CD4-positive, alpha-beta T cell treated with Interleukin-6 for 4 hours (primary cell): ENCODE data around the gene NGDN.
"Not testable (repeated sequence)": the region's sequence is repeated elsewhere in the genome, so short reads cannot be mapped to it uniquely, and the experiment has no call there.

ENCODE experiments used
- DNase-seq: peaks from one replicate; pipeline ENCODE4 v3.0.0-alpha.2; 2020; ENCODE audit warnings: mixed read lengths

The NGDN gene

GRCh38 chr14:23439107-23439835, 30.2 kb upstream of the NGDN start:
- no peak for DNase-seq

DNA sequence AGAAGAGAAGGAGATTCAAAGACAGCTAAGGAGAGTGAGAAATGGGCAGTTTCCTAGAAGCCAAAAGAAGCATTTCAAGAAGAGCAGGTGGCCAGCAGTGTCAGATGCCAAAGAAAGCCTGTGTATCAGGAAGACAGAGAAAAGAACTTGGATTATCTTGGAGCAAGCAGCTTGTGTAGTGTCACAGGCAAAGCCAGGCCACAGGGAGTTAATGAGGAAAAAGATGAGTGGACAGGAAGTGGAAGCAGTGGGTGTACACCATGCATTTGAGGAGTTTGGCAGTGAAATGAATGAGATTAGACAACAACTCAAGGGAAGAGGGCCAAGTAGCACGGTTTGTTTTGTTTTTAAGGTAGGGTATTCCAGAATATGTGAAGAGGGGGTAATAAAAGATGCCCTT, 28.4 kb upstream of the NGDN start:
- DNase-seq: no peak

DNA sequence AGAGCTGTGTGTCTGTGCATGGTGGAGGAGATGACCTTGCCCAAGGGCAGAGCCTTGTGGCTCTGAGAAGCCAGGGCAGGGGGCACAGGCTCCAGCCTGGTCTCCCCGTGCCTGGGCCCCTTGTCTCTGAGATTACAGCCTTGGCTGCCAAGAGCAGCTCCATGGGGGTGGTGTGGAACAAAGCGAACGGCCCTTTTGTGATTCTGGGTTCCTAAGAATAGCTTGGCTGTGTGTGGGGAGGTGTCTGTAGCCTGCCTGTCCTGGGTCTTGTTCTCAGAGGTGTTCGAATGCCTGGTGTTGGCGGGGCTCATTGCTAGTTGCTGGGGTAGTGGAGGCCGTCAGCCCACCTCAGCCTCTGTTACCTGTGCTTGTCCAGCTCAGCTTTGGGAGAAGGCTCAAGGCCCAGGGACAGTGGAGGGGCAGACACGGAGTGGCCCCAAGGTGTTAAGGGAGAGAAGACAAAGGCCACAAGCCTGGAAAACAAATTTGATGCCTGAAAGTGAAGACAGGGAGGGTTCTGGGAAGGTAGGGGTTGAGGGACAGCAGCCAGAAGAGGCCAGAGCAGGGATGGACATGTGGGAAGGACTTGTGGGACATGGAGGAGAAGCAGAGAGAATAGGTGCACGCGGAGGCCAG, 26.7 kb upstream of the NGDN start:
- DNase-seq: no peak

DNA sequence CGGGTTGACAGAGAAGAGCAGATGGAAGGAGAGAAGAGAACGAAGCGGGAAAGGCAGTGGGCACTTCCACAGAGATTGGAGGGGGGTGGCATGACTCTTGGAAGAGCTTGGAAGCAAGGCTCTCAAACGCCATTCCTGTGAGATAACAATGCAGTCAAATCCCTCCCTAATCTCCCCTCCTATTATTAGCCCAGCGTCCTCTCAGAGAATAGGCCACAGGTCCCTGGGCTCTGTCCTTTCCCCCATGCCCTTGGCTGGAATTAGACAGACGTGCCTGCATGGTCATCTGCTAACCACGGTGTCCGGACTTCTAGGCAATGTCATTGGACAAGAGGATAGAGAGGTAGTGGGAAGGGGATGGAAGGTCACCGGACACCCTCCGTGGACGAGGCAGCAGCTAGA, 26.1 kb upstream of the NGDN start:
- DNase-seq: no peak

DNA sequence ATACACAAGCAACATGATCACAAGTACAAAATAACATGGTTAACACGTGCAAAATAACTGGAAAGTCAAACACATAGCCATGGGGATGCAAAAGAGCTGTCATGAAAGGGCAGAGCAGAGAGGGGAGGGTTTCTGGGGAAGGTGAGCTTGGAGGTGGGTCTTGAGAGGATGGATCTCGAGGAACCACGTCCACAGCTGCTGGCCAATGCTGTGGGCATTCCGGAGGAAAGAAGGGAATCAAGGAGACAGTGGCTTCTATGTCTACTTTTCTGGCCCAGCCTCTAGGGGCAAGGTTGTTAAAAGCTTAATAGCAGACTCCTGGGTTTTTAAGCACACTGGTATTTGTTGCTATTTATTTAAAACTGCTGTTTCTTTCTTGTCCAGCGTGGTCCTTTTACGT, 25.6 kb upstream of the NGDN start:
- no peak for DNase-seq

DNA sequence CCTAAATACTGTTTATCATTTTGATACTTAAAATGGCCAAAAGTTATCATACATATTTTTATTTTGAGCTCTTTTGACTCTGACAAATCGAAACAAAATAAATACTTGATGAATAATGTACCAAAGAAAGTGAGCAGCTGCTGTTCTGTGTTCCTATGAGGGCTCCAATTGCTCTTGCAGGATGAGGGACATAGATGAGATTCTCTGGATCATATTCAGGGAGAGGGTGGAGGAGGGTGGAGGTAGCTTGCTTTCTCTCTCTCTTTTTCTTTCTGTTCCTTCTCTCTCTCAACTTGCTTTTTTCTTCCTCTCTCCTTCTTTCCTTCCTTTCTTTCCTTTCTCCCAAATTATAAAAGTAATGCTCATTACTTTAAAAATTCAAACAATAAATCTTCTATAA, 25.2 kb upstream of the NGDN start:
- DNase-seq: no peak

DNA sequence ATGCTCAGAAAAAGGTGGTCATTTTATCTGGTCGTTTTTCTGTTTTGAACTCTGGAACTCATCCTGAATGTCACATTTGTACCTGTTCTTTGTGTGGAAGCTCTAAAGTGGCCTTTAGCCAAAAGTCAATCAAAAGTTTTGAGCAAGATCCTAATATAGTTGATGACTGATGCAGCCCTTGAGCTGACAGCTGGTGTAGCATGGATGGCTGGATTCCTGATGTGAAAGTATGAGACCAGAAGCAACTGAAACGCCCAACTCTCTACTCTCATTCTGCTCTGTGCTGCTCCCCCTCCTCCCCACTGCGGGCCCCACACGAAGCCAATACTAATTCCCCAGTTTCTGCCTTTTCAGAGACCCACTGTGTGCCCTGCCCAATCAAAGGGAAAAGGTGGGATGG, 23.7 kb upstream of the NGDN start:
- no peak for DNase-seq

DNA sequence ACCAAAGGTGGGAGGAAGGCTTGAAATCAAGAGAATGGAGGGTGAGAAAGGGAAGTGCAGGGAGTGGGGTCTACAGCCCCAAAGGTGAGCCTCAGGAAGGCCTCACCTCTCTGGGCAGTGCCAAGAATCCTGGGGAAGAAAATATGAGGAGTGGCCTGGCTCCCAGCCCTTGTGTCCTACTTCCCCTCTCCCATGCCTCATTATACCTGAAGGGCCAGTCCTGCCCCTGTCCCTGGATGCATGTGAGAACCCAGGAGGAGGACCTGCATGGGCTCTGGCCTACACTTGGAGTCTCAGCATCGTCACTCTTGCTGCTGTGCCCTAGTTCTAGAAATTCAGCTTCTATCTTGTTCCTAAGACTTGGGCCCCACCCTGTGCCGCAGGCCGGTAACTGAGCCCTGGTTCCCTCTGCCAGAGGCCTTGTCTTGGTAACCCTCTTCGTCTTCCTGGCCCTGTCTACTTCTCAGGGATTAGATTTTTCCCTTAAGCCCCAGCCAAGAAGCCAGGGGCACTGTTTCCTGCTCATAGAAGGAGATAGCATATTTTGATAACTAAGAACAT, 23.1 kb upstream of the NGDN start:
- DNase-seq: no peak

DNA sequence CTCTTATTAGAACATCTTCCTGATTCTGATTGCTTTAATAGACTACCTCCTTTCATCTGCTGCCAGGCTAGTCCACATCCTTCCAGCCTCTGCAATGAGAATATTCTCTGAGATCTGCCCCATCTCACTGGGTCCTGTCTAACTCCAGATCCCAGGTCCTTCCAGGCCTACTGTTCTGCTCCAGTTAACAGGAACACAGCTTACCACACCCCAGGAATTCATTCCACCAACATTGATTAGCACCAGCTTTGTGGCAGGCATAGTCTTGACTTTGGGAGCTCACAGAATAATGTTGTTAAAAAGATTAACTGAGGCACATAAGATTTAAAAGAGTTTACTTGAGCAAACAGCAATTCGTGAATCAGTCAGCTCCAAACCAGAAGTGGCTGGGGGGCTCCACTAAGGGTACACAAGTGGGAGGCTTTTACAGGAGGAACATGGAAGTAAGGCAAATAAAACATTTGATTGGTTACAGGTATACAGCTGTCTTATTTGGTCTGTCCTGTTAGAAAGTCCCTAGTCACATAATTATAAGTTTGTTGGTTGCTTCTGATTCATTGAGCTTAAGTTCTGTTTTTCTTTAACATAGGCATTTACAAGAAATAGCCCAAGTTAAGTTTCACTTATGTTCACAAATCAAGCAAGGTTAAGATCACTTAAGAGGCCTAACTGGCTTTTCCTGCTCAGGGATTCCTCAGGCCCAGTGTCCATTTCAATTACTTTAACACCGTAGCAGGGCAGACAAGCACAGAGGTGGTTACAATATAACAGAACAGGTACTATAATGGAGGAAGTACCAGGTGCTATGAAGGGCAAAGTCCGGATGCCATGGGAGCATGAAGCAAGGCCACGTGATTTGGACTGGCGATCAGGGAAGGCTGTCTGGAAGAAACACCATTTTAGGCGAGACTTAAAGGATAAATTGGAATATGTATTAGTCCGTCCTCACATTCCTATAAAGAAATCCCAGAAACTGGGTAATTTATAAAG, 21.8 kb upstream of the NGDN start:
- DNase-seq: no peak

DNA sequence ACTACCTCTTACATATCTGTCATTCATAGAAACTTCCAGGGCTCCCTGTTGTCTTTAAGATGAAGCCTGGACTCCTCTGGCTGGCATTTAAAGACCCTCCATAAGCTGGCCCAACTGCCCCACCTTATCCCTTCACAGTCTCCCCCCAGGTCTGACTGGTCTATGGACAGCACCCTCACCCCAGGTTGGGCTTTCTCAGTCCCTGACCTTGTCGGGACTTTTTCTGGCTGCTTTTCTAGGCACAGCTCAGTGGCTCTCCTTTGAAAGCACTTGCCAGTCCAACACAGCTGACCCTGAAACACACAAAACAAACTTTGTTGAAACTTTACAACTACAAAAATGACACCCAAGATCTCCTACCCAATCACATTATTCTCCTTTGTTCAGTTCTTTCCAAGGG, 20.2 kb upstream of the NGDN start:
- DNase-seq: no peak

DNA sequence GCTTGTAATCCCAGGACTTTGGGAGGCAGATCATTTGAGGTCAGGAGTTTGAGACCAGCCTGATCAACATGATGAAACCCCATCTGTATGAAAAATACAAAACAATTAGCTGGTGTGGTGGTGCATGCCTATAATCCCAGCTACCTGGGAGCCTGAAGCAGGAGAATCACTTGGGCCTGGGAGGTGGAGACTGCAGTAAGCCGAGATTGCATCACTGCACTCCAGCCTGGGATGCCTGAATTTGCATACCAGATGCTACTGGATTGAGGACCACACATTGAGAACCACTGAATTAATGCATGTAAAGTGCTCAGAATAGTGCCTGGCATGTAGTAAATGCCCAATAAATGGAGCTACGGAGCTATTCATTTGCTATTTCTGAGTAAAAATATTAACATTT, 19.1 kb upstream of the NGDN start:
- no peak for DNase-seq

GRCh38 chr14:23452237-23452636, 17.3 kb upstream of the NGDN start:
- no peak for DNase-seq

GRCh38 chr14:23454445-23454856, 15.1 kb upstream of the NGDN start:
- DNase-seq: no peak

GRCh38 chr14:23456883-23457586, 12.5 kb upstream of the NGDN start:
- not testable (repeated sequence) for DNase-seq

GRCh38 chr14:23457587-23458445, 11.7 kb upstream of the NGDN start:
- no peak for DNase-seq

- no peak for DNase-seq
Measured at GRCh38 chr14:23460960-23461359, 8.5 kb upstream of the NGDN start.

- no peak for DNase-seq
Measured at GRCh38 chr14:23464700-23465099, 4.8 kb upstream of the NGDN start.

- DNase-seq: no peak
Measured at GRCh38 chr14:23465261-23465660, 4.2 kb upstream of the NGDN start.

DNA sequence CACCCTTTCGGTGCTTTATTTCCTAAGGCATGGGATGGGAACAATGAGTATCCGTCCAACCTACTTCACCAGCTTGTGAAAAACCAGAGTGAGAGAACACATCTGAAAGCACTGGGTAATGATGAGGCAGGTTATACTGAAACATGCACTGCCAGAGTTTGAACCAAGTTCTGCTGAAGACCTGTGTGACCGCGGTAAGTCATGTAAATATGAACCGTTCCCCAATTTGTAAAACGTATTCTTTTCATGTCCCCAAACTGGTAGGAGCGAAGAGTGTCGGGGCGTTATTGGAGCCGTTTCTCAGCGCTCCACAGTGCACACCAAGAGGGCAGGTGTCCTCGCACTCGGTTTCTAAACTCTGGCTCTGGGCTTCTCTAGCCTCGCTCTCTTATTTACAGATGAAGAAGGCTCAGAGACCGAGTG, 788 bp upstream of the NGDN start:
- DNase-seq: no peak

DNA sequence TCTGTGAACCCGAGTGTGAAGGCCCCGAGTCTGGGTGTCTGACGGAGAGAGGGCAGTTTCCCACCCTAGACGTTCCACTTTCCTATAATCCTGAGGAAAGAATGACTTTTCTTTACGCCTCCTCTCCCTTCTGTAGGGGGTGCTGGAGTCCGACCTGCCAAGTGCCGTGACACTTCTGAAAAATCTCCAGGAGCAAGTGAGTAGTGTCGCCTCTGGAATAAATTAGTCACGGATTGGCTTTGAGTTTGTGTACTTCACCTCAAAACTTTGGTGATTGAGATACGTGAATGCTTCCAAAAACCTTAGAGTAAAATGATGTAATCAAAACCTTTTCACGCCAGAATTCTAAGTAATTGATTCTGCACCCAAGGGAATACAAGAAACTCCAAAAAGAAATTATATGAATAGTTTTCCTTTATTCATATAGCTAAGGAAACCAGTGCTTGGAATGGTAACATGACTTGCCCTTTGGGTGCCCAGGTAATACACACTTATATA, 452 bp downstream of the NGDN start:
- no peak for DNase-seq

GRCh38 chr14:23470947-23471346, 1.4 kb downstream of the NGDN start:
- DNase-seq: no peak
